Prostate gland (tissue), 2 donors: ENCODE results near the gene ZNF80.

Experiments used
- POLR2A ChIP-seq: fragments of 450-650 bp; IDR thresholded peaks from one replicate; pipeline ENCODE4 v1.6.1; 2016; ENCODE audit warnings: antibody characterized with exemption, mild to moderate bottlenecking
- POLR2AphosphoS5 ChIP-seq: sonication (generic); formaldehyde crosslinking; IDR thresholded peaks from one replicate; pipeline ENCODE4 v1.6.1; 2017; ENCODE audit warnings: antibody characterized with exemption
- TF ChIP-seq, protein P1 (sequence below), 4 experiments: fragments of 200-600 bp in 2 of 4; fragments of 450-650 bp in 2 of 4; sonication (generic) in 2 of 4; IDR thresholded peaks; 1 replicate in 3 of 4; 2 replicates in 1 of 4; pipeline ENCODE4 v1.5.1; 2016 to 2019; ENCODE audit warnings: antibody characterized with exemption in 4 of 4, mild to moderate bottlenecking in 2 of 4, moderate library complexity in 2 of 4

- no peak for TF ChIP-seq POLR2A
- TF ChIP-seq, protein P1, sequence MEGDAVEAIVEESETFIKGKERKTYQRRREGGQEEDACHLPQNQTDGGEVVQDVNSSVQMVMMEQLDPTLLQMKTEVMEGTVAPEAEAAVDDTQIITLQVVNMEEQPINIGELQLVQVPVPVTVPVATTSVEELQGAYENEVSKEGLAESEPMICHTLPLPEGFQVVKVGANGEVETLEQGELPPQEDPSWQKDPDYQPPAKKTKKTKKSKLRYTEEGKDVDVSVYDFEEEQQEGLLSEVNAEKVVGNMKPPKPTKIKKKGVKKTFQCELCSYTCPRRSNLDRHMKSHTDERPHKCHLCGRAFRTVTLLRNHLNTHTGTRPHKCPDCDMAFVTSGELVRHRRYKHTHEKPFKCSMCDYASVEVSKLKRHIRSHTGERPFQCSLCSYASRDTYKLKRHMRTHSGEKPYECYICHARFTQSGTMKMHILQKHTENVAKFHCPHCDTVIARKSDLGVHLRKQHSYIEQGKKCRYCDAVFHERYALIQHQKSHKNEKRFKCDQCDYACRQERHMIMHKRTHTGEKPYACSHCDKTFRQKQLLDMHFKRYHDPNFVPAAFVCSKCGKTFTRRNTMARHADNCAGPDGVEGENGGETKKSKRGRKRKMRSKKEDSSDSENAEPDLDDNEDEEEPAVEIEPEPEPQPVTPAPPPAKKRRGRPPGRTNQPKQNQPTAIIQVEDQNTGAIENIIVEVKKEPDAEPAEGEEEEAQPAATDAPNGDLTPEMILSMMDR (IDR thresholded peaks at IDR 0.05): no peak
- no peak for TF ChIP-seq POLR2AphosphoS5
Observed at GRCh38 chr3:114259566-114259965, 22.2 kb upstream of the ZNF80 start.
